CD4-positive, alpha-beta T cell treated with Interleukin-15 for 1 hour (primary cell): ENCODE measurements around the gene SLC35C1.
"Not testable (repeated sequence)": the region's sequence is repeated elsewhere in the genome, so short reads cannot be mapped to it uniquely, and the experiment has no call there.

ENCODE experiments used
- DNase-seq: peaks from one replicate; pipeline ENCODE4 v3.0.0-alpha.2; 2020

The SLC35C1 gene

DNA sequence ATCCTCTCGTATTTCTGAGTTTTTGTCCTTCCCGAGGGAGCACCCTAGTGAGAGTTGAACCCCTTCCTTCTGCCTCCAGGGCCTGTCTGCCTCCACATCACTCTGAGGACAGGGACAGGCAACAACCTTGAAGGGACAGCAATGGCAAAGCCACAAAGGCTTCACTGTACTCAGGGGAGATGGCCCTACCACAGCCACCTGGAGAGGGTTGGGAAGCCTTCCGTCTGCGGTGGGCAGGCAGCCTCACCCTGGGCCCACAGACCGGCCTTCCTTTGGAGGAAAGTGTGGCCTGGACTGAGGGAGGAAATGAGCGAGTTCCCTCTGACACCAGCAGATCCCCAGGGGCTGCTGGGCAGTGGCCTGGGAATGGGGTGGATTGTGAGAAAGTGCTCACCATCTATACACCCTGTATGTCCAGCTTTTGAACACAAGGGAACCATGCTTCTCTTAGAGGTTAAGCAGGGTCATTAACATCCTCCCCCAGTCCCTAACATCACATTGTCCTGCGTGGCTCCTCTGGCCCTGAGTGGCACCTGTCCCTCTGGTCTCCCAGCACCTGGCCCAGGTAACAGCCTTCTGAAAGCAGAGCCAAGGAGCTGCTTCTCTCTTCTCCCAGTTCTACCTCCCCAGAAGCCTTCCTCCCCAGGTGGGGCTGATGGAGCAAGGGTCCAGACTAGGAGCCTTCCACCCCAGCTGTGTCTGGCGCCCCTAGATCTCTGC is 6.8 kb downstream of the SLC35C1 start:
- no peak for DNase-seq

DNA sequence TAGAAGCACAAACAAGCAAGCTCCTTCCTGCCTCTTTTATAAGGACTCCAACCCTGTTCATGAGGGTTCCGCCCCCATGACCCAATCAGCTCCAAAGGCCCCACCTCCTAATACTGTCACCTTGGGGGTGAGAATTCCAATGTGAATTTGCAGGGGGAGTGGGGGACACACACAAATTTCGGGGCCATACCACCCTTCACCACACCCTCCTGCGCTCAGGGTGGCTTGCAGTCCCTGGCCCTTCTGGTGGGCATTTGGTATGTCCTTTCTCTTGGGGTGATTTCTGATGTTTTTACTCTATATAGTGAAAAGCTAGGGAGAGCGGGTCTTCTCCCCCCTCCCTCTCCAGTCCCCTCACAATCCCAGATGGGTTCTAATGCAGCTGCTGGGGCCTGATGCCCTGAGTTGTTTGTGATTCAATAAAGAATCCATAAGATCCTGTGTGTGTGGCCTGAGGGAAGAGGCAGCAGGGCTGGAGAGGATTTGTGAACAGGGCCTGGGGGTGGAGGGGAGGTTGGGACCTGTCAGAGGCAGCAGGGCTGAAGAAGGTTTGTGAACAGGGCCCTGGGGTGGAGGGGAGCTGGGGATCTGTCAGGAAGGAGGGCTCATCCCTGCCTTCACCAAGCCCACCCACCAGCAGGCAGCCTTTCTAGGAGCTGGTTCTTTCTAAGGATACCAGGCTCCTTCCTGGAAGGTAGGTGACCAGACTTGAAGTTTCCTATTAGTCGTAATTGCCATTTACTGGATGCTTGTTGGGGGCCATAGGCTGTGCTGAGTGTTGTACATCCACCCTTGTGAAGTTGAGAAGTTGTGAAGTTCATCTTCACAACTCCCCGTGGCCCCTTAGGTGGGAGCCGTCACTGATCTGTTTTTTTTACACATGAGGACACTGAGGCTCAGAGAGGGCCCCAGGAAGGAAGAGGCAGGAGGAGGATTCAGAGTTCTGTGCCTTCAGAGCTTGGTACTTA is 7.9 kb downstream of the SLC35C1 start:
- DNase-seq, result no peak

- DNase-seq, result no peak
Observed at GRCh38 chr11:45815747-45816146, 10.8 kb downstream of the SLC35C1 start.

DNA sequence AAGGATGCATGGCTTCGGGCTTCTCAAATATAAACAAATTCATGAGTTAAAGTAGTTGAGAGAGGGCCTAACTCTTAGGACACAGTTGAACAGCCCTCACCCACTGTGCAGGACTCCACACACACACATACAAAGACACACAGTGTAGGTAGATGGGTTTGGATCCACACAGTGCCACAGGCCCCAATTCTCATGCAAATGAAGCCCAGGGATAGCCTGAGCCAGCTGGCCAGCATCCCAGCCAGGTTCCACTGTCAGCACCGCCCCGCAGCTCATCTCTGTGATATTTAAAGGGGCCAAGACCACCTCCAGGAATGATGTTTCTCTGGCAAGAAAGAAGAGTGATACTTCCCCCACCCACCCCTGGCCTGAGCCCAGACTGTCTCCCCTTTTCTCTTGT is 11.7 kb downstream of the SLC35C1 start:
- DNase-seq, result no peak

DNA sequence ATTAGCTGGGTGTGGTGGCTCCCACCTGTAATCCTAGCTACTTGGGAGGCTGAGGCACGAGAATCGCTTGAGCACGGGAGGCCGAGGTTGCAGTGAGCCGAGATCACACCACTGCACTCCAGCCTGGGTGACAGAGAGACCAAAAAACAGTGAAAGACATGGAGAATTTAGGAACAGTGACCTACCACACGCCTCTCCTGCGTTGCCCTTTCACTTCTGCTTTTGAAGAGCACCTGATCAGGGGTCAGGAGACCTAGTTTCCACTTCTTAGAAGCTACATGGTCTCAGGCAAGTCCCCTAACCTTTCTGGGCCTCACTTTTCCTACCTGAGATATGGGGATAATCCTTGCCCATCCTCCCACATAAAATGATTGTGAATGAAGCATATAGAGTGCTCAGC is 12.2 kb downstream of the SLC35C1 start:
- DNase-seq, result no peak

DNA sequence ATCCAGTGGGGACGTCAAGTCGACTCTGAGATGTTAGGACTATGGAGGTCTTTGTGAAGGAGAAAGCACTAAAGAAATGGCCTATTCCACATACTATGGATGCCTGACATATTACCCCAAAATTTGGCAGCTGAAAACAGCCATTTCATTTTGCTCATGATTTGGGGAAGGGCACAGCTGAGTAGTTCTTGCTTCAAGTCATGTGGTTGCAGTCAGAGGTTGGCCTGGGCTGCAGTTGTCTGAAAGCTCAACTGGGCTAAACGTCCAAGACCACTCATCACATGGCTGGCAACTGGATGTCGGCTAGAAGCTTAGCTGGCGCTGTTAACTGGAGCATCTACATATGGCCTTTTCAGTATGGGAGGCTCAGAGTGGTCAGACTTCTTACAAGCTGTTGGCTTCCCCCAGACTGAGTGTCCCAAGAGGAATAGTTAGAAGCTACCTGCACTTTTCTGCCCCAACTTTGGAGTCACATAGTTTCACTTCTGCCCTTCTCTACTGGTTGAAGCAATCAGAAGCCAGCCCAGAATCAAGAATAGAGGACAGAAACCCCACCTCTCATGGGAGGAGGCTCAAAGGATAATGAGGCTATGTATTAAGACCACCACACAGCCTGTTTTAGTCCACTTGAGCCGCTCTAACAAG is 14.1 kb downstream of the SLC35C1 start:
- no peak for DNase-seq

- DNase-seq, result no peak
Observed at GRCh38 chr11:45820211-45820857, 15.4 kb downstream of the SLC35C1 start.

- DNase-seq, result not testable (repeated sequence)
Observed at GRCh38 chr11:45826492-45826891, 21.5 kb downstream of the SLC35C1 start.

GRCh38 chr11:45827123-45827522 is 22.2 kb downstream of the SLC35C1 start:
- DNase-seq, result no peak

DNA sequence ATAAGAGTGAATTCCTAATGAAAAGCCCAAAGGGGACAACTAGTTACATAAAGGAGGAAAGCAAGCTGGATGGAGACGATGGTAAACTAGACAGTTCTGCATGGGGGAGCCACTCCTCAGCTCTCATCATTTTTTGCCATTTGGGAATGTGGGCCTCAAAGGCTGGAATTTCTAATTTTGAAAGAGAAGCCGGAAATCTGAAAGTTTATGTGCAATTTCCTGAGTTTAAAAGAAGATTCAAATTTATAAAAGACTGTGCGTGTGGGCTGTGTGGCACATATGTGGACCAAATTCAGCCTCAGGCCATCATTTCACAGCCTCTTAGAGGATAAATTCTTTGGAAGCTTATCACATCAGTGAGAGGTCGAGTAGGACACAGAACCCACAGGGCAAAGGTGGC is 24.0 kb downstream of the SLC35C1 start:
- no peak for DNase-seq

GRCh38 chr11:45830596-45830995 is 25.6 kb downstream of the SLC35C1 start:
- DNase-seq, result no peak

DNA sequence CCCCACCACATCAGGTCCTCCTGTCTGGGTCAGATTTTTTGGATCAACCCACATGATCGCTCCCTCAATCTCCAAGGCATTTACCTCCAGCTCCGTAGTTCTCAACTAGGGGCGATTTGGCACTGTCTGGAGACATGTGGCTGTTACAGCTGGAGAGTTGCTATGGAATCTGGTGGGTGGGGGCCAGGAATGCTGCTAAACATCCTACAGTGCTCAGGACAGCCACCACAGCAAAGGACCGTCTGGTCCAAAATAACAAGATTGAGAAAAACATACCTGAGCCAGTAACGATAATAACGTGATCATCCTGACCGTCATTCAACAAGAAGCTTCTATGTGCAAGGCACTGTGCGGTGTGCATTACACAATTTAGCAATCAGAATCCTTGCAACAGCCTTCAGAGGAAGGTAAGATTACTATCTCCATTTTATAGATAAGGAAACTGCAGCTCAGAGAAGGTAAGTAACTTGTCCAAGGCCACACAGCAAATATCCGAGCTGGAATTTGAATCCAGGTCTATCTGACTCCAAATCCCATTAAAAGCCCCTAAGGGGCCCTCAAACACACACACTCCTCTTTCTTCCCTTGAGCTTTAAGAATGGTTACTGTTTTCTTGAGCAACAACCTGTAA is 28.0 kb downstream of the SLC35C1 start:
- DNase-seq, result no peak

- DNase-seq, result no peak
Observed at GRCh38 chr11:45833761-45834160, 28.8 kb downstream of the SLC35C1 start.

DNA sequence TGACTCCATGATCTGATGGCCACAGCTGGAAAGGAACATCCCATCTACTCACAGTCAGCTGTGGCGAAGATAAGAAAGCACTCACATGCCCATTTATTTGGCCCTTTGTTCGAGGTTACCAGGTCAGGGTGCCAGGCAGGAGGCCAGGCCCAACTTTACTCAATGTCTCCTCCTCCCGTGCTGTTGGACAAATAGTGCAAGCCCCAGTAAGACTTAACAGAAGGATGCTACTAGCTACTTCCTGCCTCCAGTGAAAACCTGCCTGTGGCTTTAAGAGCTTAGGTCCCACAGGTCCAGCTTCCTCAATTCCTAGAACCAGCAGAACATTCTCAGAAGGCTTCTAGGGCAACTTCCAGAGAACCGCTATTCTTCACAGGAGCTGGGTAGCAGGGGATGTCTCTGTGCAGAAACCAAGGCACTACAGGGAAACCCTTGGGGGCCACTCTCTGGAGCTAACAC is 29.4 kb downstream of the SLC35C1 start:
- no peak for DNase-seq

DNA sequence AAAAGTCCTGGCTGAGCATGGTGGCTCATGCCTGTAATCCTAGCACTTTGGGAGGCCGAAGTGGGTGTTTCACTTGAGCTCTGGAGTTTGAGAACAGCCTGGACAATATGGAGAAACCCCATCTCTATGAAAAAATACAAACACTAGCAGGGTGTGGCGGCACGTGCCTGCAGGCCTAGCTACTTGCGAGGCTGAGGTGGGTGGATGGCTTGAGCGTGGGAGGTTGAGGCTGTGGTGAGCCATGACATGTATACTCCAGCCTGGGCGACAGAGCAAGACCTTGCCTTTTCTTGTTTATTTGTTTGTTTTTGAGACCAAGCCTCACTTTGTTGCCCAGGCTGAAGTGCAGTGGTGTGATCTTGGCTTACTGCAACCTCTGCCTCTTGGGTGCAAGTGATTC is 34.3 kb downstream of the SLC35C1 start:
- DNase-seq, result no peak

- not testable (repeated sequence) for DNase-seq
Observed at GRCh38 chr11:45840251-45840650, 35.3 kb downstream of the SLC35C1 start.

DNA sequence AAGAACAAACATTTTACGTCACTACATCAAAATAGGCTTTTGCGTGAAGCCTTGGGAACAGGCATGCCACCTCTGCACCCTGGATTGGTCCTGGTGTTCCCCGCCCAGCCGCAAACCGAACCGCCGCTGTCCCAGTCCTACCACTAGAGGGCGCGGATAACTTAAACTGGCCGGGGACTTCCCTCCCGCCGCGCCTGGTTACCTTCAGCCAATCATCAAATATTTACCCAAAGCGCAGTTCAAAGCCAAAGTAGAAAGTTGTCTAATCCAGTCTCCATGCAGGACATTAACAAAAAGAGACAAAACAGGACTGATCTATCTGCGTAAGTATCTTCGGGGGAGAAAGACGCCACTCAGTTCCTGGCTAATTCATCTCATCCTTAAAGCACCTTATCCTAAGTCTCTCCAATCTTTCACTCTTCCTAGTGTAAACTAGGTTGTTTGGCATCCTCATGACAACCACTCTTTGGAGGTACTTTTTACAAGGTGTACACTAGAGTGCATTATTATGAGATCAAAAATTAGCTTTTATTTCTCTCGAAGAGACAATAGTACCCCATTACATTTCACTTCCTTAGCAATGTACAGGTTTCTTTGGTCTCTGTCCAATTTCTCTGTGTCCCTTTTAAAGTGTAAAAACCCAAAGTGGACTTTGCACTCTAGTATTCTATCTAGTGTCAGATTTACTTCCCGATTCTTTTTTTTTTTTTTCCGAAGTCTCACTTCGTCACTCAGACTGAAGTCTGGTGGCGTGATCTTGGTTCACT is 38.4 kb downstream of the SLC35C1 start:
- DNase-seq, result peak; percentile 94

GRCh38 chr11:45844822-45845578 is 40.1 kb downstream of the SLC35C1 start:
- no peak for DNase-seq

- DNase-seq, result no peak
Observed at GRCh38 chr11:45846174-45846675, 41.3 kb downstream of the SLC35C1 start.
